ENCODE data around the gene PANK2. TPM values are rescaled to one million over a fixed set of nuclear protein-coding genes. Genes with fewer than 3 reads are reported as not detected.
A peak's percentile ranks its signal among the peaks of the same experiment; 100 is the strongest.

The PANK2 gene
- total RNA-seq, 6 donors from 2014 or later, result 34.3 to 58.7 (median 50.4) TPM

- Histone ChIP-seq H3K27me3 (no peaks in the 10 kb centered on the region), H3K36me3 (peaks cover 20 to 60% (median 36%) of the 10 kb centered on the region in 4 donors), H3K4me1 (peaks cover 10 to 19% (median 15%) of the 10 kb centered on the region in 4 donors), H3K9me3 (no peaks in the 10 kb centered on the region), H3K27ac (no peak overlapping the region), H3K4me3 (no peak overlapping the region)
- ATAC-seq (ENCODE audit: low FRiP score in 2 of 2) (no peak), DNase-seq (no peak)
- WGBS, 2 donors, result 81 to 93% methylated on average over 4 of the region's 4 CpGs
- TF ChIP-seq EP300 (IDR thresholded peaks at IDR 0.05) (no peak), POLR2A (IDR thresholded peaks at IDR 0.05) (no peak), CTCF (IDR thresholded peaks at IDR 0.05) (no peak), POLR2AphosphoS5 (IDR thresholded peaks at IDR 0.05) (no peak)
Measured at GRCh38 chr20:3908667-3909066, 19.5 kb downstream of the PANK2 start.

GRCh38 chr20:3909952-3910366 lies 20.8 kb downstream of the PANK2 start:
- no peak for DNase-seq
- no peaks in the 10 kb centered on the region for H3K27me3 ChIP-seq
- H3K9me3 ChIP-seq, result no peaks in the 10 kb centered on the region
- TF ChIP-seq POLR2AphosphoS5 (IDR thresholded peaks at IDR 0.05), result no peak
- TF ChIP-seq EP300 (IDR thresholded peaks at IDR 0.05), result no peak
- no peak for TF ChIP-seq POLR2A (IDR thresholded peaks at IDR 0.05)
- TF ChIP-seq CTCF (IDR thresholded peaks at IDR 0.05), result no peak
- H3K4me3 ChIP-seq, result no peak overlapping the region
- H3K27ac ChIP-seq, result peak overlapping the region in 1 of 4 donors; percentile 3
- H3K4me1 ChIP-seq, result peaks cover 4 to 10% (median 7%) of the 10 kb centered on the region in 4 donors
- no peak for ATAC-seq (ENCODE audit: low FRiP score in 2 of 2)
- H3K36me3 ChIP-seq, result peaks cover 20 to 73% (median 42%) of the 10 kb centered on the region in 4 donors

- Histone ChIP-seq H3K4me1 (peaks cover 4 to 8% (median 5%) of the 10 kb centered on the region in 4 donors), H3K27me3 (no peaks in the 10 kb centered on the region), H3K9me3 (no peaks in the 10 kb centered on the region), H3K27ac (no peak overlapping the region), H3K36me3 (peaks cover 20 to 81% (median 45%) of the 10 kb centered on the region in 4 donors), H3K4me3 (no peak overlapping the region)
- TF ChIP-seq POLR2A (IDR thresholded peaks at IDR 0.05) (no peak), EP300 (IDR thresholded peaks at IDR 0.05) (no peak), CTCF (IDR thresholded peaks at IDR 0.05) (no peak), POLR2AphosphoS5 (IDR thresholded peaks at IDR 0.05) (no peak)
- WGBS, 2 donors, result 84 to 90% methylated on average over 2 of the region's 2 CpGs
- no peak for DNase-seq
- ATAC-seq (ENCODE audit: low FRiP score in 2 of 2), result no peak
Measured at GRCh38 chr20:3910853-3911252, 21.7 kb downstream of the PANK2 start.

DNA sequence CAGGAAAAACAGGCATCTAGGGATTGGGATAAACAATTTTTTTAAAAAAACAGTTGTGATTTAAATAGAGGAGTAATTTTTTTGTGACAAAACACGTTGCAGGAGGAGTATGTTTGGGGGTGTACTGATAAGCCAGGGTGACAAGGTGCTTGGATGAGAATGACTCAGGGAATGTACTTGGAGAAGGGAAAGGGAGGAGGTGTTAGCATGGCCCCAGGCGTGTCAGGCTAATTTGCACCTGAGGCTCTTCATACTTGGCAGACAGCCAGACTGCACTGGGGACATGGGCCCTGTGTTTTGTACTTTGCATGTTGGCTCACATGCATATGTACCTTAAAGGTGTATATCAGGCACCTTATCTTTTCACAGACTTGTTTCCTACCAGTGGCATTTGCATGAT lies 22.8 kb downstream of the PANK2 start:
- DNase-seq, result peak in 1 of 2 donors; percentile 64
- TF ChIP-seq CTCF (IDR thresholded peaks at IDR 0.05) (no peak), POLR2A (IDR thresholded peaks at IDR 0.05) (no peak)

DNA sequence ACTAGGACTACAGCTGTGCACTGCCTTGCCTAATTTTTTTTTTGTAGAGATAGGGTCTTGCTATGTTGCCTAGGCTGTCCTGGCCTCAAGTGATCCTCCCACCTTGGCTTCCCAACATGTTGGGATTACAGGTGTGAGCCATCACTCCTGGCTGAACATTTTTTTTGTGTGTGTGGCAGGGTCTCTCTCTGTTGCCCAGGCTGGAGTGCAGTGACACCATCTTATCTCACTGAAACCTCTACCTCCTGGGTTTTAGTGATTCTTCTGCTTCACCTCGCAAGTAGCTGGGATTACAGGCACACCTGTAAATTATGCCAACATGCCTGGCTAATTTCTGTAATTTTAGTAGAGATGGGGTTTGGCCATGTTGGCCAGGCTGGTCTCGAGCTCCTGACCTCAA lies 25.3 kb downstream of the PANK2 start:
- Histone ChIP-seq H3K9me3 (no peaks in the 10 kb centered on the region), H3K36me3 (peaks cover 12 to 90% (median 43%) of the 10 kb centered on the region in 4 donors), H3K4me3 (no peak overlapping the region), H3K27me3 (no peaks in the 10 kb centered on the region), H3K27ac (no peak overlapping the region), H3K4me1 (no peaks in the 10 kb centered on the region)
- ATAC-seq (ENCODE audit: low FRiP score in 2 of 2) (no peak), DNase-seq (no peak)
- TF ChIP-seq EP300 (IDR thresholded peaks at IDR 0.05) (no peak), POLR2AphosphoS5 (IDR thresholded peaks at IDR 0.05) (no peak), CTCF (IDR thresholded peaks at IDR 0.05) (no peak), POLR2A (IDR thresholded peaks at IDR 0.05) (no peak)
- WGBS, 2 donors, result 95 to 100% methylated on average over 2 of the region's 2 CpGs

More for the DNA sequence above, 22.8 kb downstream of the PANK2 start:
- H3K4me3 ChIP-seq, result no peak overlapping the region
- no peak overlapping the region for H3K27ac ChIP-seq
- H3K27me3 ChIP-seq, result no peaks in the 10 kb centered on the region
- no peaks in the 10 kb centered on the region for H3K9me3 ChIP-seq
- 49 to 65% methylated on average over 2 of the region's 2 CpGs for WGBS, 2 donors
- peak in 1 of 2 donors; percentile 77 for ATAC-seq (ENCODE audit: low FRiP score in 2 of 2)
- H3K36me3 ChIP-seq, result peaks cover 20 to 90% (median 46%) of the 10 kb centered on the region in 4 donors
- H3K4me1 ChIP-seq, result peaks cover 0 to 5% (median 4%) of the 10 kb centered on the region in 4 donors

Data from upper lobe of left lung (tissue), 6 donors.